ENCODE data around the gene LAMA3. TPM values are rescaled to one million over a fixed set of nuclear protein-coding genes. Genes with fewer than 3 reads are reported as not detected.
A peak's percentile ranks its signal among the peaks of the same experiment; 100 is the strongest.

Gene LAMA3
- total and polyA plus RNA-seq, 10 of the 15 experiments (the other 5 are each of a cell fraction or from before 2014, with no cell fraction given) = 0.37 to 6.5 (median 5.4) TPM

DNA sequence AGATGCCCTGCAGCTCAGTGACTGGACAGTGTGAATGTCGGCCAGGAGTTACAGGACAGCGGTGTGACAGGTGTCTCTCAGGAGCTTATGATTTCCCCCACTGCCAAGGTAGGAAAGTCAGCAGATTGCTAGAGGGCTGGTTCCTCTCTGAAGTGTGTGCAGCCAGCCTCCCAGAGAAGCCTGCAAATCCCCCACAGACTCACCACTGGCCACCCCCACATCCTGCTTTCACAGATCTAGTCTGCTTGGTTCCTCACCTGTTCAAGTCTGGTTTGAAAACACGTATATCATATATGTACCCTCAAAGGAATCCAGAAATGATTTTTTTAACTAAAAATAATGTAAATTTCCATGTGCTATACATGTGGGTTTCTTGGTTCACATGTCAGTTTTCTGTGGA lies 121.1 kb downstream of the LAMA3 start:
- Histone ChIP-seq H2AFZ (ENCODE audit: control insufficient read depth, low read depth, low read length) (no peak overlapping the region), H3K9me3 (replicated peaks; ENCODE audit: control insufficient read depth, insufficient read depth, low read length) (no peaks in the 10 kb centered on the region; the same call in 2 of the 3 replicates), H3K9ac (ENCODE audit: control insufficient read depth, insufficient read depth, low read length) (no peak overlapping the region), H3K27ac (ENCODE audit: control insufficient read depth, insufficient read depth) (no peak overlapping the region), H4K20me1 (ENCODE audit: control insufficient read depth, insufficient read depth) (no peaks in the 10 kb centered on the region), H3K36me3 (ENCODE audit: control insufficient read depth in 2 of 2, insufficient read depth in 2 of 2, low read length in 1 of 2) (no peaks in the 10 kb centered on the region), H3K4me3 (no peak overlapping the region), H3K4me2 (ENCODE audit: control insufficient read depth, insufficient read depth) (no peak overlapping the region), H3K27me3 (replicated peaks in 1 of 2; ENCODE audit: control insufficient read depth in 2 of 2, insufficient read depth in 2 of 2, low read length in 1 of 2) (peaks cover 0 to 5% of the 10 kb centered on the region in 2 experiments; a peak in 2 of 4 replicates), H3K79me2 (ENCODE audit: control insufficient read depth, insufficient read depth, low read length) (no peaks in the 10 kb centered on the region), H3K4me1 (ENCODE audit: control insufficient read depth, insufficient read depth, low read length) (peaks cover 15% of the 10 kb centered on the region)
- intact Hi-C loops (cut with micrococcal nuclease; ENCODE audit: unreplicated experiment) (loop anchor here (5.0 kb wide), 3 partner anchors 202 to 313 kb away; partner anchors contain the start of gene TTC39C), in situ Hi-C loops (cut with MboI) (no loop called here)
- peak; percentile 92 for ATAC-seq
- ChIA-PET RAD21 (ENCODE audit: unreplicated experiment) (interaction anchor here (0.5 to 3.3 kb wide), 7 partner anchors 76 to 1011 kb away, joined by 3 to 19 read pairs (median 4); no protein-coding TSS in a partner anchor), POLR2A (interaction anchor here (2.5 kb wide), 1 partner anchor 189 kb away, joined by 8 read pairs; no protein-coding TSS in a partner anchor), CTCF (interaction anchor here (0.8 to 6.3 kb wide), 6 partner anchors 10 to 192 kb away, joined by 3 to 56 read pairs (median 5); no protein-coding TSS in a partner anchor), SMC1A (ENCODE audit: uncharacterized antibody, unreplicated experiment) (interaction anchor here (0.8 to 2.7 kb wide), 7 partner anchors 14 to 226 kb away, joined by 3 to 12 read pairs (median 5); no protein-coding TSS in a partner anchor)
- FAIRE-seq = no peak
- DNase-seq (ENCODE audit: low read depth, low spot score) = no peak
- 0% methylated on average over 3 of the region's 3 CpGs for WGBS (ENCODE audit: insufficient coverage, insufficient replicate concordance, low lambda C conversion rate, missing lambda C conversion rate)
- BruUV-seq (replicated peaks) = no TSS peak
- TF ChIP-seq, protein P1, sequence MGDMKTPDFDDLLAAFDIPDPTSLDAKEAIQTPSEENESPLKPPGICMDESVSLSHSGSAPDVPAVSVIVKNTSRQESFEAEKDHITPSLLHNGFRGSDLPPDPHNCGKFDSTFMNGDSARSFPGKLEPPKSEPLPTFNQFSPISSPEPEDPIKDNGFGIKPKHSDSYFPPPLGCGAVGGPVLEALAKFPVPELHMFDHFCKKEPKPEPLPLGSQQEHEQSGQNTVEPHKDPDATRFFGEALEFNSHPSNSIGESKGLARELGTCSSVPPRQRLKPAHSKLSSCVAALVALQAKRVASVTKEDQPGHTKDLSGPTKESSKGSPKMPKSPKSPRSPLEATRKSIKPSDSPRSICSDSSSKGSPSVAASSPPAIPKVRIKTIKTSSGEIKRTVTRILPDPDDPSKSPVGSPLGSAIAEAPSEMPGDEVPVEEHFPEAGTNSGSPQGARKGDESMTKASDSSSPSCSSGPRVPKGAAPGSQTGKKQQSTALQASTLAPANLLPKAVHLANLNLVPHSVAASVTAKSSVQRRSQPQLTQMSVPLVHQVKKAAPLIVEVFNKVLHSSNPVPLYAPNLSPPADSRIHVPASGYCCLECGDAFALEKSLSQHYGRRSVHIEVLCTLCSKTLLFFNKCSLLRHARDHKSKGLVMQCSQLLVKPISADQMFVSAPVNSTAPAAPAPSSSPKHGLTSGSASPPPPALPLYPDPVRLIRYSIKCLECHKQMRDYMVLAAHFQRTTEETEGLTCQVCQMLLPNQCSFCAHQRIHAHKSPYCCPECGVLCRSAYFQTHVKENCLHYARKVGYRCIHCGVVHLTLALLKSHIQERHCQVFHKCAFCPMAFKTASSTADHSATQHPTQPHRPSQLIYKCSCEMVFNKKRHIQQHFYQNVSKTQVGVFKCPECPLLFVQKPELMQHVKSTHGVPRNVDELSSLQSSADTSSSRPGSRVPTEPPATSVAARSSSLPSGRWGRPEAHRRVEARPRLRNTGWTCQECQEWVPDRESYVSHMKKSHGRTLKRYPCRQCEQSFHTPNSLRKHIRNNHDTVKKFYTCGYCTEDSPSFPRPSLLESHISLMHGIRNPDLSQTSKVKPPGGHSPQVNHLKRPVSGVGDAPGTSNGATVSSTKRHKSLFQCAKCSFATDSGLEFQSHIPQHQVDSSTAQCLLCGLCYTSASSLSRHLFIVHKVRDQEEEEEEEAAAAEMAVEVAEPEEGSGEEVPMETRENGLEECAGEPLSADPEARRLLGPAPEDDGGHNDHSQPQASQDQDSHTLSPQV (IDR thresholded peaks at IDR 0.05) = no peak
- no peak for TF ChIP-seq CEBPZ (IDR thresholded peaks at IDR 0.05; ENCODE audit: low read depth, low read length)
- TF ChIP-seq EGR1 (IDR thresholded peaks at IDR 0.05; ENCODE audit: borderline replicate concordance in 1 of 2, low read depth in 2 of 2, low read length in 2 of 2) = peak in 1 of 2 experiments; percentile 43; a peak in 1 of 3 replicates
- TF ChIP-seq, protein P2, sequence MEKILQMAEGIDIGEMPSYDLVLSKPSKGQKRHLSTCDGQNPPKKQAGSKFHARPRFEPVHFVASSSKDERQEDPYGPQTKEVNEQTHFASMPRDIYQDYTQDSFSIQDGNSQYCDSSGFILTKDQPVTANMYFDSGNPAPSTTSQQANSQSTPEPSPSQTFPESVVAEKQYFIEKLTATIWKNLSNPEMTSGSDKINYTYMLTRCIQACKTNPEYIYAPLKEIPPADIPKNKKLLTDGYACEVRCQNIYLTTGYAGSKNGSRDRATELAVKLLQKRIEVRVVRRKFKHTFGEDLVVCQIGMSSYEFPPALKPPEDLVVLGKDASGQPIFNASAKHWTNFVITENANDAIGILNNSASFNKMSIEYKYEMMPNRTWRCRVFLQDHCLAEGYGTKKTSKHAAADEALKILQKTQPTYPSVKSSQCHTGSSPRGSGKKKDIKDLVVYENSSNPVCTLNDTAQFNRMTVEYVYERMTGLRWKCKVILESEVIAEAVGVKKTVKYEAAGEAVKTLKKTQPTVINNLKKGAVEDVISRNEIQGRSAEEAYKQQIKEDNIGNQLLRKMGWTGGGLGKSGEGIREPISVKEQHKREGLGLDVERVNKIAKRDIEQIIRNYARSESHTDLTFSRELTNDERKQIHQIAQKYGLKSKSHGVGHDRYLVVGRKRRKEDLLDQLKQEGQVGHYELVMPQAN (conservative IDR thresholded peaks at IDR 0.05) = no peak
- no peak for TF ChIP-seq PRDM15 (CRISPR knock-in tag; IDR thresholded peaks at IDR 0.05)
- TF ChIP-seq CREM (IDR thresholded peaks at IDR 0.05; ENCODE audit: low read depth) = no peak
- 0 out of 2 replicates have a peak, but pooled peaks have one; percentile 34 for TF ChIP-seq EED (IDR thresholded peaks at IDR 0.05; ENCODE audit: low read depth)

Measured in GM12878 (cell line).